ENCODE measurements around the gene CPLX4. TPM values are rescaled to one million over a fixed set of nuclear protein-coding genes. Genes with fewer than 3 reads are reported as not detected.

Gene CPLX4
- polyA plus RNA-seq, 1 donor (not counting 4 experiments of a cell fraction or from before 2014, with no cell fraction given), result not detected

DNA sequence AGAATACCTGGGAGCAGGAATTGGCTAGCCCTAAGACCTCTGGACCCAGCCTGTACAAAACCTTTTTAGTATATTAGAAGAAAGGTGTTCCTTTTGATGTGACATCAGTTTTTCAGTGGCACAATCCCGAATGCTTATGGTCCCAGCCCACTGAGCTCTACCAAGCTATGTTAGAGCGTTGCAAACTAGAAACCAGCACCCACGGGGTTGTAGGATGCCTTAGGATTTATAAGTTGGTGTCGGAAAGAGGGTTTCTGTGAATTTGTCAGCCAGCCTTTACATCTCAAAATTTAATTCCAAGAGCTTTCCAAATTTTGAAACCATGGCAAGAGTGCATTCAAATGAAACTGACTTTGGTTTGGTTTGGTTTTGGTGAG is 41.1 kb upstream of the CPLX4 start:
- H3K79me2 ChIP-seq (ENCODE audit: control insufficient read depth, insufficient read depth, low read length), result peaks cover 31% of the 10 kb centered on the region
- dilution Hi-C loops (cut with MboI; ENCODE audit: extremely low pct_ligation_motif_present, low sequenced_read_pairs), result no loop called here
- H3K4me1 ChIP-seq (ENCODE audit: control insufficient read depth, extremely low read depth, insufficient read depth, low read length), result peaks cover 15% of the 10 kb centered on the region
- H2AFZ ChIP-seq (ENCODE audit: control insufficient read depth, low read length), result peak overlapping the region; percentile 86
- H3K9me3 ChIP-seq (ENCODE audit: control insufficient read depth, low read depth, low read length), result no peaks in the 10 kb centered on the region
- DNase-seq (ENCODE audit: low read depth, low spot score) (no peak), FAIRE-seq (peak; percentile 75)
- H3K27ac ChIP-seq (ENCODE audit: control insufficient read depth, insufficient read depth, low read length), result no peak overlapping the region
- peak overlapping the region; percentile 20 for H3K9ac ChIP-seq (ENCODE audit: control insufficient read depth, extremely low read depth, insufficient read depth, low read length)
- H3K4me2 ChIP-seq (ENCODE audit: control insufficient read depth, extremely low read depth, insufficient read depth, low read depth, low read length), result peak overlapping the region; percentile 75
- H3K36me3 ChIP-seq (ENCODE audit: control insufficient read depth in 2 of 2, extremely low read depth in 1 of 2, insufficient read depth in 2 of 2, low read length in 2 of 2), result peaks cover 2 to 5% of the 10 kb centered on the region in 2 experiments
- peak overlapping the region; percentile 62 to 95 (median 93) for H3K4me3 ChIP-seq (ENCODE audit: control insufficient read depth in 2 of 3, extremely low read depth in 1 of 3, insufficient read depth in 2 of 3, low read depth in 1 of 3, low read length in 3 of 3)
- TF ChIP-seq EZH2 (IDR thresholded peaks at IDR 0.05; ENCODE audit: low read length), result no peak
- TF ChIP-seq, protein P1, sequence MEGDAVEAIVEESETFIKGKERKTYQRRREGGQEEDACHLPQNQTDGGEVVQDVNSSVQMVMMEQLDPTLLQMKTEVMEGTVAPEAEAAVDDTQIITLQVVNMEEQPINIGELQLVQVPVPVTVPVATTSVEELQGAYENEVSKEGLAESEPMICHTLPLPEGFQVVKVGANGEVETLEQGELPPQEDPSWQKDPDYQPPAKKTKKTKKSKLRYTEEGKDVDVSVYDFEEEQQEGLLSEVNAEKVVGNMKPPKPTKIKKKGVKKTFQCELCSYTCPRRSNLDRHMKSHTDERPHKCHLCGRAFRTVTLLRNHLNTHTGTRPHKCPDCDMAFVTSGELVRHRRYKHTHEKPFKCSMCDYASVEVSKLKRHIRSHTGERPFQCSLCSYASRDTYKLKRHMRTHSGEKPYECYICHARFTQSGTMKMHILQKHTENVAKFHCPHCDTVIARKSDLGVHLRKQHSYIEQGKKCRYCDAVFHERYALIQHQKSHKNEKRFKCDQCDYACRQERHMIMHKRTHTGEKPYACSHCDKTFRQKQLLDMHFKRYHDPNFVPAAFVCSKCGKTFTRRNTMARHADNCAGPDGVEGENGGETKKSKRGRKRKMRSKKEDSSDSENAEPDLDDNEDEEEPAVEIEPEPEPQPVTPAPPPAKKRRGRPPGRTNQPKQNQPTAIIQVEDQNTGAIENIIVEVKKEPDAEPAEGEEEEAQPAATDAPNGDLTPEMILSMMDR (optimal IDR thresholded peaks at IDR 0.05 in 1 of 3, IDR thresholded peaks at IDR 0.05 in 1 of 3, conservative IDR thresholded peaks at IDR 0.05 in 1 of 3; ENCODE audit: extremely low read depth in 1 of 3, insufficient read depth in 2 of 3, low read length in 3 of 3), result no peak
- H3K9me1 ChIP-seq (ENCODE audit: control insufficient read depth, extremely low read depth, insufficient read depth, low read length), result no peaks in the 10 kb centered on the region
- H3K27me3 ChIP-seq (ENCODE audit: control insufficient read depth, extremely low read depth, insufficient read depth, low read length), result no peaks in the 10 kb centered on the region
- H4K20me1 ChIP-seq (ENCODE audit: control insufficient read depth, extremely low read depth, insufficient read depth, low read length), result no peaks in the 10 kb centered on the region

DNA sequence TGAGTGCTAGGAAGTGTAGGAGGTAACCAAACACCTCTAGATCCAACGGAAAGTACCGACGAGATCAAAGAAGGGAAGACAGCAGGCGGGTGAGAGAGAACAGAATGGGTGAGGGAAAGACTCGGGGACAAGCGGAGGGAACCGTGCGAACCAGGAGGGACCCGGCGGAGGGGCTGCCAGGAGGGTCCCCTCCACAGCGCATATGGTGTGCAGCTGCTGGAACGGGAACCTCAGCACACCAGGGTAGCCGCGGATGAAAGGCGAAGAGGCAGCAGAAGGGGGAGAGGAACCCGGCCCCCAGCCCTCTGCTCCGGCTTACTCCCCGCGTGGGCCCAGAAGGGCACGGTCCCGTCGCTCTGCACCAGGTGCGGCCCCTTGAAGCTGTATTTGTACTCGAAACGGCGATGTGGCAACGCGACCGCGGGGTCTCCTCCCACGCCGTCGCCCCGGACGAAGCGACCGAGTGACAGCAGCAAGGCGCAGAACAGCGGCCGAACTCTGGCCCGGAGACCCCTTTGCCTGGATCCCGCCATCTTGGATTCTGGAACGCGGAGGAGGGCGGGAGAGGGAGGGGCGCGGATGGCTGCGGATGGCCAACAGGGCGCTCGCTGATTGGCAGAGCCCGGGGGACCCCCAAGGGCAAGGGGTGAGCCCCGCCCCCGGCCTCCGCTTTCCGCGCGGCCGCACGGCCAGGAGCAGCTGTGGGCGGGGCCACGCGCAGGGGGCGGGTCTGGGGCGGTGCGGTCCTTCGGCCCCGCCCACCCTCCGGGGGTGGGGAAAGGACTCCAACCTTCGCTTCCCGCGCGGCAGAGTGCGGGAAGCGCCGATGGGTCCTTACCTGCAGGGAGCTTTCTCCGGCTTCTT is 40.5 kb upstream of the CPLX4 start, which contains the start of gene LMAN1:
Gene LMAN1 (minus strand): TSS at position 554 of the 864 bp plus-strand sequence. CDS start 21 bp downstream, at position 533.
- Histone ChIP-seq H3K27ac (ENCODE audit: control insufficient read depth, insufficient read depth, low read length) (peak within 1 kb of the TSS; percentile 96), H3K9ac (ENCODE audit: control insufficient read depth, extremely low read depth, insufficient read depth, low read length) (peak within 1 kb of the TSS; percentile 100), H3K4me3 (ENCODE audit: control insufficient read depth in 2 of 3, extremely low read depth in 1 of 3, insufficient read depth in 2 of 3, low read depth in 1 of 3, low read length in 3 of 3) (peak within 1 kb of the TSS; percentile 93 to 95 (median 94)), H3K9me3 (ENCODE audit: control insufficient read depth, low read depth, low read length) (no peaks in the 10 kb centered on the region), H2AFZ (ENCODE audit: control insufficient read depth, low read length) (peak within 1 kb of the TSS; percentile 94), H3K79me2 (ENCODE audit: control insufficient read depth, insufficient read depth, low read length) (peaks cover 31% of the 10 kb centered on the region), H3K4me2 (ENCODE audit: control insufficient read depth, extremely low read depth, insufficient read depth, low read depth, low read length) (peak within 1 kb of the TSS; percentile 90), H4K20me1 (ENCODE audit: control insufficient read depth, extremely low read depth, insufficient read depth, low read length) (no peaks in the 10 kb centered on the region), H3K27me3 (ENCODE audit: control insufficient read depth, extremely low read depth, insufficient read depth, low read length) (no peaks in the 10 kb centered on the region), H3K36me3 (ENCODE audit: control insufficient read depth in 2 of 2, extremely low read depth in 1 of 2, insufficient read depth in 2 of 2, low read length in 2 of 2) (peaks cover 2 to 5% of the 10 kb centered on the region in 2 experiments), H3K9me1 (ENCODE audit: control insufficient read depth, extremely low read depth, insufficient read depth, low read length) (no peaks in the 10 kb centered on the region), H3K4me1 (ENCODE audit: control insufficient read depth, extremely low read depth, insufficient read depth, low read length) (peaks cover 15% of the 10 kb centered on the region)
- DNase-seq (ENCODE audit: low read depth, low spot score), result no peak
- dilution Hi-C loops (cut with MboI; ENCODE audit: extremely low pct_ligation_motif_present, low sequenced_read_pairs), result no loop called here
- FAIRE-seq, result peak; percentile 17
- TF ChIP-seq EZH2 (IDR thresholded peaks at IDR 0.05; ENCODE audit: low read length), result no peak
- TF ChIP-seq, protein P1 (optimal IDR thresholded peaks at IDR 0.05 in 1 of 3, IDR thresholded peaks at IDR 0.05 in 1 of 3, conservative IDR thresholded peaks at IDR 0.05 in 1 of 3; ENCODE audit: extremely low read depth in 1 of 3, insufficient read depth in 2 of 3, low read length in 3 of 3), result no peak

Data from keratinocyte (primary cell).